GM21737 (cell line): ENCODE data around the gene SI.
"Not testable (repeated sequence)": the region's sequence is repeated elsewhere in the genome, so short reads cannot be mapped to it uniquely, and the experiment has no call there.

ENCODE experiments used
- ATAC-seq: cut with Tn5 transposase; IDR thresholded peaks from one replicate; pipeline ENCODE4 v1.9.1; 2021; ENCODE audit warnings: mild to moderate bottlenecking, moderate library complexity; ENCODE audit not compliant: unreplicated experiment

The SI gene

GRCh38 chr3:165078293-165078692 is at the start of gene SI:
Gene SI, minus strand, starts transcription at chr3:165078496. Its CDS starts 2,484 bp downstream, at chr3:165076012.
- ATAC-seq: no peak

- no peak for ATAC-seq
These were observed 47.5 kb upstream of the SI start for GRCh38 chr3:165125836-165126235.

DNA sequence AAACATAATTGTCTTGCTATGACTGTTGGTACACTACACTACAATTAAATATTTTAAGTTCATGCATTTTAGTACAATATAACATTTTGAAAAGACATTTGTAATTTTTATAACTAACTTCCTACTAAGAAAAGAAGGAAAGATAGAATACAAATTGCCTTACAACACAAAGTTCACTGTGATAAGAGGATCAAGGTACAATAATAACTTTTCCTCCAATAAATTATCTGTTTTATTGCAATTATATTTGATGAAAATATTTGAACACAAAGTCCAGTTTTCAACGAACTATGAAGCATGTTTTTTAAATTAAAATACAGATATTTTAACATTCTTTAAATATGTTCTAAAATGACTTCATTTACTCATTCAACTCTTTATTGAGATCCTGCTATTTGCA is 33.1 kb upstream of the SI start:
- ATAC-seq: no peak

- no peak for ATAC-seq
These were observed 25.3 kb upstream of the SI start for GRCh38 chr3:165103616-165104015.

DNA sequence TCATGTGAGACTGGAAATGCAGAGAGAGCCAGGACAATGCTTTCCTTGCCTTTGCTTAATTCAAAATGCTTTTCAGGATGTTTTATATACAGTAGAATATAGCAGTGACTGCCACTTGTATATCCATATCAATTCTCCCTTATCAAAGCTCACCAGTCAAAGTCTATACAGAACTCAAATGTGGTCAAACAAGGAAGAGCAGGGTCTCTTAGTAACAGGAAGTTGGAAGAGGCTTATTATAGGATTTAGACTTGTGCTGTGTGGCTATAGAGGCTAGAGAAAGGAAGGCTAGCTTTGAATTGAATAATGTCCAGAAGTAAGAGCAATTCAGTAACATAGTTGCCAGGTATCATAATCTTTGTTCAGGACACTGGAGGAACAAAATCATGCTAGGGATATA is 4.4 kb upstream of the SI start:
- no peak for ATAC-seq

- ATAC-seq: no peak
These were observed 2.9 kb upstream of the SI start for GRCh38 chr3:165081183-165081582.

GRCh38 chr3:165075695-165076094 is 2.6 kb downstream of the SI start:
- ATAC-seq: no peak

DNA sequence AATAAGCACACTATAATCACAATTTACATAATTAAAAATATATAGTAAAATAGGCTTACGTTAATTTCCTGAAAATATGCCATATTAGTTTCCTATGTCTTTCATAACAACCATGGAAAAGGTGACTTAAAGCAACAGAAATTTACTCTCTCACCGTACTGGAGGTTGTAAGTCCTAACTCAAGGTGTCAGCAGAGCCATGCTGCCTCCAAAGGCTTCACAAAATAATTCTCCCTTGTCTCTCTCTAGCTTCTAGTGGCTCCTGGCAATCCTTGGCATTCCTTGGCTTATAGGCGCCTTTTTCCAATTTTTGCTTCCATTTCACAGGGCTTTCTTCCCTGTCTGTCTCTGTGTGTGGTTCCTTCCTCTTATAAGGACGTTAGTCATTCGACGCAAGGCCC is 7.6 kb downstream of the SI start:
- no peak for ATAC-seq

DNA sequence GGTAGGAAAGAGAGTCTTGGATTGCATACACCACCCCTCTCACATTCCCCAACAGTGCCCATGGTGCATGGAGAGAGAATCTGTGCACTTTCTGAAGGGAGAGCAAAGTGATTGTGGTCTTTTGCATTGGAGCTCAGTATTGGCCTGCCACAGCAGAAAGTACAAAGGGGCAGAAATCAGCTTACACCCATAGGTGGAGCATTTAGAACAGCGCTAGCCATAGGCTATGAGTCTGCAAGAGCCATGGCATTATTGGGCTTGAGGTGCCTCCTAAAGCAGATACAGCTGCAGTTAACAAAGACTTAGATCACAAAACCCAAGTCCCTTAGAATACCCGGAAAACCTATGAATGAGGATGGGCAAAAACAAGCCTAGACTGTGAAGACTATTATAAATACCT is 21.8 kb downstream of the SI start:
- ATAC-seq: no peak

DNA sequence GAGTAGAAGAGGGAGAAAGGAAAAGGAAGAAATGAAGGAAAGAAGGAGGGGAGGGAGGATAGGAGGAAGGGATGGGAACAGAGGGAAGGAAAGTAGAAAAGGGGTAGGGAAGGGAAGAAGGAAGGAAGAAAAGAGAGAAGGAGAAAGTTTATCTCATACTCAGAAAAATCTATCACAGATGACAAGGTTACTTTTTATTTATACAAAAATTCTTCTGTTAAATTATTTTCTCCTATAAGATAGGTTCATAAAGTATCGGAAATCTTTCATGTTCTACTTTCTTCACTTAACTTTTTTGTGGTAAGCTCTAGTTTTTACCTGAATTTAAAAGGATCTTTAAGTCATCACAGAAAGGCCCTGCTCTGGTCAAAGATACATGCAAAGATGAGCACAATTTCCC is 38.1 kb downstream of the SI start:
- ATAC-seq: no peak

GRCh38 chr3:165011557-165011956 is 66.7 kb downstream of the SI start:
- ATAC-seq: no peak

GRCh38 chr3:164984947-164985346 is 93.3 kb downstream of the SI start:
- no peak for ATAC-seq

DNA sequence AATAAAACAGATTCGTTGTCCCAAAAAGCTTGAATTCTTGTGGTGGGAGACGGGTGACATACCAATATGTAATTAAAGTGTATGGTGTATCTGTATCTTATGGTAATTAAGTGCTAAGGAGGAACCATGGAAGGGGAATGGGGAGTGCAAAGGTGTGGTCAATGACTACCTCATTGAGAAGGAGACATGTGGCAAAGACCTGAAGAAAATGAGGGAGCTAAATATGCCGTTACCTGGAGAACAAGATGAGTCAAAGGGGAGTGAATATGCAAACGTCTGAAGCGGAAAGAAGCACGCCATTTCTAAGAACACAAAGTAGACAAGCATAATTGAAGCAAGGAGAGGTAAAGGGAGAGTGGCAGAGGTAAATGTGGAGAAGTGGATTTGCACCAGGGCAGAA is 115.7 kb downstream of the SI start:
- no peak for ATAC-seq

GRCh38 chr3:164952966-164953365 is 125.3 kb downstream of the SI start:
- ATAC-seq: no peak

GRCh38 chr3:164951403-164951802 is 126.9 kb downstream of the SI start:
- ATAC-seq: not testable (repeated sequence)

DNA sequence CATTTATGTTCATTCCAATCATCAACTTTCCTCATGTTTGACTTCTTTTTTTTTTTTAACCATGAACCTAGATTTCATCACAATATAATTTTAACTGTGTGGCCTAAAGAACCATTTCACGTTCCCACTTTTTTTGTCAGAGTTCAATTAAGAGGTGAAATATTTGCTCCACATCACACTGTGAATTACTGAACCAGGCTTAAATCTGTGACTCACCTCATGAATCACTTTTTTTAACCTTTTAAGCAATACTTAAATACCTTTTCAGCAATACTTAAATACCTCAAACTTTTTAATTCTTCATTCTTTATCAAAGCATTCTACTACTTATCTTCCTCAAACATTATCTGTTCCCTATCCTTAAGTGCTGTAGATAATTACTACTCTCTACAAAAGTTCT is 137.6 kb downstream of the SI start:
- no peak for ATAC-seq

- no peak for ATAC-seq
These were observed 148.7 kb downstream of the SI start for GRCh38 chr3:164929642-164930041.
